Stimulated activated CD4-positive, alpha-beta T cell treated with anti-CD3 and anti-CD28 coated beads, Interleukin-15, amount 100 ng/mL, for 24 hours (primary cell): ENCODE data around the gene ITCH.
"Not testable (repeated sequence)": the region's sequence is repeated elsewhere in the genome, so short reads cannot be mapped to it uniquely, and the experiment has no call there.

ENCODE experiments used
- DNase-seq: peaks from one replicate; pipeline ENCODE4 v3.0.0-alpha.2; 2020

Gene ITCH

GRCh38 chr20:34382877-34383455 lies 19.9 kb downstream of the ITCH start:
- DNase-seq, result not testable (repeated sequence)

GRCh38 chr20:34385464-34385863 lies 22.4 kb downstream of the ITCH start:
- no peak for DNase-seq

- DNase-seq, result no peak
These were observed 24.9 kb downstream of the ITCH start for GRCh38 chr20:34388000-34388399.

GRCh38 chr20:34388678-34389077 lies 25.6 kb downstream of the ITCH start:
- DNase-seq, result no peak

- DNase-seq, result no peak
These were observed 26.3 kb downstream of the ITCH start for GRCh38 chr20:34389206-34389953.

GRCh38 chr20:34389954-34390555 lies 27.0 kb downstream of the ITCH start:
- no peak for DNase-seq

GRCh38 chr20:34396408-34396807 lies 33.3 kb downstream of the ITCH start:
- no peak for DNase-seq

- no peak for DNase-seq
These were observed 34.0 kb downstream of the ITCH start for GRCh38 chr20:34397096-34397495.

GRCh38 chr20:34400776-34401175 lies 37.7 kb downstream of the ITCH start:
- DNase-seq, result not testable (repeated sequence)

- DNase-seq, result peak; percentile 41
These were observed 38.8 kb downstream of the ITCH start for GRCh38 chr20:34401741-34402455.

GRCh38 chr20:34402461-34402860 lies 39.4 kb downstream of the ITCH start:
- DNase-seq, result no peak

- no peak for DNase-seq
These were observed 40.2 kb downstream of the ITCH start for GRCh38 chr20:34403063-34403827.

GRCh38 chr20:34403908-34404307 lies 40.8 kb downstream of the ITCH start:
- DNase-seq, result no peak

GRCh38 chr20:34404803-34405202 lies 41.7 kb downstream of the ITCH start:
- no peak for DNase-seq

GRCh38 chr20:34405247-34405651 lies 42.2 kb downstream of the ITCH start:
- peak; percentile 11 for DNase-seq

GRCh38 chr20:34405942-34406341 lies 42.9 kb downstream of the ITCH start:
- not testable (repeated sequence) for DNase-seq

GRCh38 chr20:34407962-34408474 lies 44.9 kb downstream of the ITCH start:
- no peak for DNase-seq

- DNase-seq, result no peak
These were observed 47.3 kb downstream of the ITCH start for GRCh38 chr20:34410336-34410735.

- no peak for DNase-seq
These were observed 49.4 kb downstream of the ITCH start for GRCh38 chr20:34412453-34412852.

GRCh38 chr20:34414525-34414924 lies 51.5 kb downstream of the ITCH start:
- not testable (repeated sequence) for DNase-seq

- no peak for DNase-seq
These were observed 52.0 kb downstream of the ITCH start for GRCh38 chr20:34415079-34415478.

GRCh38 chr20:34420146-34420545 lies 57.1 kb downstream of the ITCH start:
- no peak for DNase-seq

GRCh38 chr20:34420975-34421374 lies 57.9 kb downstream of the ITCH start:
- no peak for DNase-seq
